OCI-LY1 (cell line): ENCODE data around the gene ENDOV.

Experiments
- EZH2 ChIP-seq: fragments of 200-600 bp; sonication (generic), shearing (Covaris generic); IDR thresholded peaks from 2 replicates; pipeline ENCODE4 v1.8.0; 2017; ENCODE audit warnings: borderline replicate concordance, mixed run types, mild to moderate bottlenecking, antibody characterized with exemption, low read length, moderate library complexity, mixed read lengths
- TF ChIP-seq, protein P1 (sequence below): fragments of 200-600 bp; sonication (generic), shearing (Covaris generic); IDR thresholded peaks from 2 replicates; pipeline ENCODE4 v1.5.1; 2017; ENCODE audit warnings: mild to moderate bottlenecking, antibody characterized with exemption, low read length, moderate library complexity, mixed read lengths

DNA sequence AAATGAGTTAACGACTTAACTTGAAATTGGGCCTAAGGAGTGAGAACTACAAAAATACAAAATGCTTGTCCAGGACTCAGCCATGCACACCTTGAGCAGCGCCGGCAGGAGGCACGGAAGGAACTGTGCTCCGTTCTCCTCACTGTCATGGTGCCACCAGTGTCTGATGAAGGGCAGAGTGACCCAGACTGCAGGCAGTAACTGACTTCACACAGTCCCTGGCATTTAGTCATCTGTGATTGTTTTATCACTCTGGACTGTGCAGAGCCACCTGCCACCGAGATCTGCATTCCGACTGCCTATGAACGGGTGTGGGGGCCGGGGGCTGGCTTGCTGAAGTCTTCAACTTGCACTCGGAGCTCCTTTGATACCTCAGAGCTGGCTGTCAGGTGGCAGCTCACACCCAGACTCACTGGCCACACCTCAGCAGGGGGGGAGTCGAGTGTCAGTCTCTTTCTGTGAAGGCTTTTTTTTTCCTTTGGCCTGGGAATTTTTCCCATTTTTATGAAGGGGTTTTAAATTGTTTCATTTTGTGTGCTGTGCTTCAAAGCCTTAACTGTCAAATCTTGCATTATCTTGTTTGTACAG lies 20.2 kb upstream of the ENDOV start:
- TF ChIP-seq, protein P1, sequence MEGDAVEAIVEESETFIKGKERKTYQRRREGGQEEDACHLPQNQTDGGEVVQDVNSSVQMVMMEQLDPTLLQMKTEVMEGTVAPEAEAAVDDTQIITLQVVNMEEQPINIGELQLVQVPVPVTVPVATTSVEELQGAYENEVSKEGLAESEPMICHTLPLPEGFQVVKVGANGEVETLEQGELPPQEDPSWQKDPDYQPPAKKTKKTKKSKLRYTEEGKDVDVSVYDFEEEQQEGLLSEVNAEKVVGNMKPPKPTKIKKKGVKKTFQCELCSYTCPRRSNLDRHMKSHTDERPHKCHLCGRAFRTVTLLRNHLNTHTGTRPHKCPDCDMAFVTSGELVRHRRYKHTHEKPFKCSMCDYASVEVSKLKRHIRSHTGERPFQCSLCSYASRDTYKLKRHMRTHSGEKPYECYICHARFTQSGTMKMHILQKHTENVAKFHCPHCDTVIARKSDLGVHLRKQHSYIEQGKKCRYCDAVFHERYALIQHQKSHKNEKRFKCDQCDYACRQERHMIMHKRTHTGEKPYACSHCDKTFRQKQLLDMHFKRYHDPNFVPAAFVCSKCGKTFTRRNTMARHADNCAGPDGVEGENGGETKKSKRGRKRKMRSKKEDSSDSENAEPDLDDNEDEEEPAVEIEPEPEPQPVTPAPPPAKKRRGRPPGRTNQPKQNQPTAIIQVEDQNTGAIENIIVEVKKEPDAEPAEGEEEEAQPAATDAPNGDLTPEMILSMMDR: no peak
- no peak for TF ChIP-seq EZH2
